Hepatocyte (in vitro differentiated cells): ENCODE data around the gene TENM4.

ENCODE experiments used
- EZH2 ChIP-seq: fragments of 200-600 bp; sonication (generic); IDR thresholded peaks from 2 replicates; pipeline ENCODE4 v1.6.1; 2016; ENCODE audit warnings: antibody characterized with exemption, mild to moderate bottlenecking, borderline replicate concordance
- EZH2phosphoT487 ChIP-seq: fragments of 200-600 bp; sonication (generic); IDR thresholded peaks from one replicate; pipeline ENCODE4 v1.6.1; 2018; ENCODE audit warnings: antibody characterized with exemption, mild to moderate bottlenecking, low read depth, moderate library complexity; ENCODE audit not compliant: unreplicated experiment, severe bottlenecking
- TF ChIP-seq, protein P1 (sequence below): fragments of 200-600 bp; sonication (generic); IDR thresholded peaks from 2 replicates; pipeline ENCODE4 v1.5.1; 2016; ENCODE audit warnings: antibody characterized with exemption, mild to moderate bottlenecking; ENCODE audit not compliant: poor library complexity

DNA sequence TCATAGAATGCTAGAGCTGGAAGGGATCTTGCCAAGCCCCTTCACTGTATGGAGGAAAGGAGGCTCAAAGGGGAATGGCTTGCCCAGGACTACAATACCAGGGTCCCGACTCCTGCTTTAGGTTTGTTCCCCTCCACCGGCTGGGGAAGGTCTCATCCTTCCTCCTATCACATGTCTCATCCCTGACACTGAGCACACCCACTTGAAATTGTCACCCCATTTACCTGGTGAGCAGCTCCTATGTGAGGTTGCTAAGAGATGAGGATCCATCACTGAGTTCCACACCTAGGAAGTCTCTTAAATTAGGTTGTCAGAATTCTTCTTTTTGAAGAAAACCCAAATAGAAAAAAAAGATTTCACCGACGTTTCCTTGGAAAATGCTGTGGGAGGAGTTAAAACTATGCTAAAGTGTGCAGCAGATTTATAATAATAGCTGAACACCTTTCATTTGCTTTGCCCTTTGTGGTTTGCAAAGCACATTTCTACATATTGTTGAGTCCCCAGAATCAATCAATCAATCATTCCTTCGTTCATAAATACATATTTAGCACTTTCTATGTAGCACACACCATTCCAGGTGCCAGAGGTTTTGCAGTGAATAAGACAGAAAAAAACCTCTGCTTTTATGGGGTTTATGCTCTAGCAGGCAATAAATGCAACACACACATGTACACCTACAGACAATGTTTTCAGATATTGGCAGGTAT lies 91.7 kb downstream of the TENM4 start:
- TF ChIP-seq, protein P1, sequence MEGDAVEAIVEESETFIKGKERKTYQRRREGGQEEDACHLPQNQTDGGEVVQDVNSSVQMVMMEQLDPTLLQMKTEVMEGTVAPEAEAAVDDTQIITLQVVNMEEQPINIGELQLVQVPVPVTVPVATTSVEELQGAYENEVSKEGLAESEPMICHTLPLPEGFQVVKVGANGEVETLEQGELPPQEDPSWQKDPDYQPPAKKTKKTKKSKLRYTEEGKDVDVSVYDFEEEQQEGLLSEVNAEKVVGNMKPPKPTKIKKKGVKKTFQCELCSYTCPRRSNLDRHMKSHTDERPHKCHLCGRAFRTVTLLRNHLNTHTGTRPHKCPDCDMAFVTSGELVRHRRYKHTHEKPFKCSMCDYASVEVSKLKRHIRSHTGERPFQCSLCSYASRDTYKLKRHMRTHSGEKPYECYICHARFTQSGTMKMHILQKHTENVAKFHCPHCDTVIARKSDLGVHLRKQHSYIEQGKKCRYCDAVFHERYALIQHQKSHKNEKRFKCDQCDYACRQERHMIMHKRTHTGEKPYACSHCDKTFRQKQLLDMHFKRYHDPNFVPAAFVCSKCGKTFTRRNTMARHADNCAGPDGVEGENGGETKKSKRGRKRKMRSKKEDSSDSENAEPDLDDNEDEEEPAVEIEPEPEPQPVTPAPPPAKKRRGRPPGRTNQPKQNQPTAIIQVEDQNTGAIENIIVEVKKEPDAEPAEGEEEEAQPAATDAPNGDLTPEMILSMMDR, result no peak
- TF ChIP-seq EZH2phosphoT487 (no peak), EZH2 (no peak)
